ENCODE results near the gene APBA1. TPM values are rescaled to one million over a fixed set of nuclear protein-coding genes. Genes with fewer than 3 reads are reported as not detected.

The APBA1 gene
- polyA plus RNA-seq, 3 donors: 1.6 TPM; not detected in 2

DNA sequence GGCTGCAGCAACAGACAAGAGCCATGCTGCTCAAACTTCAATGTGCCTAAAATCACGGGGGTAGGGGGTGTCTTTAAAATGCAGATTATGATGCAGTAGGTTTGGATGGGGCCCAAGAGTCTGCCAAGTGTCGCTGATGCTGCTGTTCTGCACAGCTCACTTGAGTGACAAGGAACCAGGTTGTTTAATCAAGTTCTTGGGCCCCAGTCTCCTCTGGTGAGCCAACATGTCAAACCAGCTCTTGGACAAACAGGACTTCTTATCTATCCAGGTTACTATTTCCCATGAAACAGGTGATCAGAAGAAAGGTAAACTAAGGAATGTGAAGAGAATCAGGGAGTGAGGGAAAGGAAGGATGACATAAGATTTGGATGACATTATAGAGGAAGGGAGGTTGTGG lies 78.0 kb downstream of the APBA1 start:
- H4K20me1 ChIP-seq (ENCODE audit: insufficient read depth, low read length): no peaks in the 10 kb centered on the region
- H2AFZ ChIP-seq (ENCODE audit: insufficient read depth, low read depth, low read length, poor library complexity, severe bottlenecking): no peak overlapping the region
- peaks cover 0 to 5% (median 4%) of the 10 kb centered on the region in 3 donors for H3K27me3 Mint-ChIP-seq (ENCODE audit: low read depth in 3 of 3)
- intact Hi-C loops (cut with micrococcal nuclease): no loop called here
- TF ChIP-seq CTCF (IDR thresholded peaks at IDR 0.05): no peak
- H3K27me3 ChIP-seq (ENCODE audit: control insufficient read depth in 2 of 2, insufficient read depth in 2 of 2, low read length in 2 of 2): no peaks in the 10 kb centered on the region
- H3K4me3 Mint-ChIP-seq: no peak overlapping the region
- H3K27ac Mint-ChIP-seq: no peak overlapping the region
- H3K4me2 ChIP-seq (replicated peaks; ENCODE audit: extremely low read depth, low read length, poor library complexity, severe bottlenecking): no peak overlapping the region
- no peaks in the 10 kb centered on the region for H3K4me1 ChIP-seq (ENCODE audit: control insufficient read depth in 1 of 2, insufficient read depth in 2 of 2, low read length in 2 of 2)
- no peaks in the 10 kb centered on the region for H3K9me3 ChIP-seq (replicated peaks in 1 of 2; ENCODE audit: control insufficient read depth in 1 of 2, insufficient read depth in 1 of 2, low read length in 2 of 2)
- H3K36me3 Mint-ChIP-seq: no peaks in the 10 kb centered on the region
- no peak overlapping the region for H3K27ac ChIP-seq (ENCODE audit: low read depth in 1 of 2, low read length in 2 of 2)
- H3K79me2 ChIP-seq (ENCODE audit: insufficient read depth, low read length): no peaks in the 10 kb centered on the region
- no peak overlapping the region for H3K4me3 ChIP-seq (replicated peaks in 1 of 3; ENCODE audit: low read depth in 2 of 3, low read length in 3 of 3)
- H3K4me1 Mint-ChIP-seq: no peaks in the 10 kb centered on the region
- WGBS (ENCODE audit: insufficient coverage): 100% methylated on average over 2 of the region's 2 CpGs
- H3K9me3 Mint-ChIP-seq: peaks cover 0 to 2% (median 0%) of the 10 kb centered on the region in 7 donors
- no peak overlapping the region for H3K9ac ChIP-seq (ENCODE audit: insufficient read depth, low read length, poor library complexity, severe bottlenecking)
- no peak for DNase-seq
- no peaks in the 10 kb centered on the region for H3K36me3 ChIP-seq (replicated peaks in 1 of 2; ENCODE audit: control insufficient read depth in 1 of 2, insufficient read depth in 2 of 2, low read length in 2 of 2)

DNA sequence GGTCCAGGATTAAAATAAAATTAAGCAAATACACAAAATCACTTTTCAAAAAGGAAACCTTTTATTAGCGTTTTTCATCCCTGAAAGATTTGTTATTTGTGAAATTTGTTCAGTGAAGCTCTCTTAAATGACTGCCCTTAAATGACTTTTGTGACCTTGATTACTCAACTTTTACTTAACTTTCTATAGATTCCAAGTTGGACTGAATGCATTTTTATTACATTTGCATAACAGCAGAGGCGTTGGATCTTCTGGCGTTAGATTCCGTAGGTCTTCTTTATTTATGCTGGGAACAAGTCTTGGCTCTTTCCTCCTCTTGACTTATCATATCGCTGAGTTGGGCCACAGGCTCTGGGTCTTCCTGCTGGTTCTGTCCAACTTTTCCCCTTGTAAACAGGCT lies 78.4 kb downstream of the APBA1 start:
- H3K4me3 ChIP-seq (replicated peaks in 1 of 3; ENCODE audit: low read depth in 2 of 3, low read length in 3 of 3): no peak overlapping the region
- no peaks in the 10 kb centered on the region for H3K79me2 ChIP-seq (ENCODE audit: insufficient read depth, low read length)
- no peaks in the 10 kb centered on the region for H3K36me3 ChIP-seq (replicated peaks in 1 of 2; ENCODE audit: control insufficient read depth in 1 of 2, insufficient read depth in 2 of 2, low read length in 2 of 2)
- no peak overlapping the region for H3K9ac ChIP-seq (ENCODE audit: insufficient read depth, low read length, poor library complexity, severe bottlenecking)
- no peak for DNase-seq
- H3K9me3 ChIP-seq (replicated peaks in 1 of 2; ENCODE audit: control insufficient read depth in 1 of 2, insufficient read depth in 1 of 2, low read length in 2 of 2): no peaks in the 10 kb centered on the region
- no peak overlapping the region for H2AFZ ChIP-seq (ENCODE audit: insufficient read depth, low read depth, low read length, poor library complexity, severe bottlenecking)
- H3K4me1 ChIP-seq (ENCODE audit: control insufficient read depth in 1 of 2, insufficient read depth in 2 of 2, low read length in 2 of 2): no peaks in the 10 kb centered on the region
- Mint-ChIP-seq H3K27me3 (ENCODE audit: low read depth in 3 of 3) (peaks cover 0 to 5% (median 4%) of the 10 kb centered on the region in 3 donors), H3K36me3 (no peaks in the 10 kb centered on the region), H3K4me3 (no peak overlapping the region), H3K9me3 (peaks cover 0 to 2% (median 0%) of the 10 kb centered on the region in 7 donors), H3K27ac (no peak overlapping the region), H3K4me1 (no peaks in the 10 kb centered on the region)
- no peak overlapping the region for H3K27ac ChIP-seq (ENCODE audit: low read depth in 1 of 2, low read length in 2 of 2)
- H3K4me2 ChIP-seq (replicated peaks; ENCODE audit: extremely low read depth, low read length, poor library complexity, severe bottlenecking): no peak overlapping the region
- H3K27me3 ChIP-seq (ENCODE audit: control insufficient read depth in 2 of 2, insufficient read depth in 2 of 2, low read length in 2 of 2): no peaks in the 10 kb centered on the region
- intact Hi-C loops (cut with micrococcal nuclease): no loop called here
- no peak for TF ChIP-seq CTCF (IDR thresholded peaks at IDR 0.05)
- WGBS (ENCODE audit: insufficient coverage): 100% methylated on average over 4 of the region's 5 CpGs
- H4K20me1 ChIP-seq (ENCODE audit: insufficient read depth, low read length): no peaks in the 10 kb centered on the region
